Neural progenitor cell (in vitro differentiated cells): ENCODE measurements around the gene GPR151. TPM values are rescaled to one million over a fixed set of nuclear protein-coding genes. Genes with fewer than 3 reads are reported as not detected.
A peak's percentile ranks its signal among the peaks of the same experiment; 100 is the strongest.

Source experiments
- DNase-seq: peaks from one replicate; pipeline ENCODE4 v3.0.0-alpha.2; 2016; ENCODE audit warnings: low spot score
- H2AFZ ChIP-seq: fragments of 200-600 bp; sonication (generic); replicated peaks from 2 replicates; pipeline ENCODE4 v1.6.1; 2016; ENCODE audit warnings: antibody characterized with exemption
- H3F3A ChIP-seq: fragments of 200-600 bp; sonication (generic); 2 replicates; pipeline ENCODE4 v1.6.1; 2016; ENCODE audit warnings: antibody characterized with exemption, low read depth
- H3K27ac ChIP-seq: fragments of 200-600 bp; sonication (generic); 2 replicates; pipeline ENCODE4 v1.5.1; 2016; ENCODE audit warnings: mild to moderate bottlenecking
- H3K27me3 ChIP-seq: fragments of 200-600 bp; sonication (generic); 2 replicates; pipeline ENCODE4 v1.6.1; 2016; ENCODE audit warnings: mild to moderate bottlenecking, moderate library complexity
- H3K36me3 ChIP-seq: fragments of 200-600 bp; sonication (generic); 2 replicates; pipeline ENCODE4 v1.5.1; 2016
- H3K4me1 ChIP-seq: fragments of 200-600 bp; sonication (generic); 2 replicates; pipeline ENCODE4 v1.6.1; 2016; ENCODE audit warnings: mixed run types
- H3K4me2 ChIP-seq: fragments of 200-600 bp; sonication (generic); 2 replicates; pipeline ENCODE4 v1.6.1; 2016
- H3K4me3 ChIP-seq: fragments of 200-600 bp; sonication (generic); 2 replicates; pipeline ENCODE4 v1.5.1; 2016
- H3K79me2 ChIP-seq: fragments of 200-600 bp; sonication (generic); 2 replicates; pipeline ENCODE4 v1.6.1; 2016; ENCODE audit warnings: low read depth
- H3K9ac ChIP-seq: fragments of 200-600 bp; sonication (generic); 2 replicates; pipeline ENCODE4 v1.6.1; 2016
- H3K9me3 ChIP-seq: fragments of 200-600 bp; sonication (generic); 2 replicates; pipeline ENCODE4 v1.5.1; 2016; ENCODE audit warnings: low read depth
- H4K20me1 ChIP-seq: fragments of 200-600 bp; sonication (generic); 2 replicates; pipeline ENCODE4 v1.6.1; 2016; ENCODE audit warnings: low read depth
- H3K27ac Mint-ChIP-seq: 3 replicates; pipeline ENCODE4 v1.8.0; 2021; ENCODE audit warnings: mixed read lengths
- H3K27me3 Mint-ChIP-seq: 2 replicates; pipeline ENCODE4 v1.8.0; 2022; ENCODE audit warnings: low read depth, mild to moderate bottlenecking, inconsistent platforms, moderate library complexity, mixed read lengths; ENCODE audit not compliant: insufficient read depth
- H3K36me3 Mint-ChIP-seq: 3 replicates; pipeline ENCODE4 v1.8.0; 2021; ENCODE audit warnings: mixed read lengths
- H3K4me1 Mint-ChIP-seq: 3 replicates; pipeline ENCODE4 v1.8.0; 2021; ENCODE audit warnings: mixed read lengths
- H3K4me3 Mint-ChIP-seq: 3 replicates; pipeline ENCODE4 v1.8.0; 2021; ENCODE audit warnings: mild to moderate bottlenecking, moderate library complexity, mixed read lengths
- H3K9me3 Mint-ChIP-seq: 3 replicates; pipeline ENCODE4 v1.8.0; 2020; ENCODE audit warnings: mixed read lengths
- CTCF ChIP-seq: fragments of 200-600 bp; sonication (generic); IDR thresholded peaks from 2 replicates; pipeline ENCODE4 v1.5.1; 2017; ENCODE audit warnings: antibody characterized with exemption, mild to moderate bottlenecking
- EZH2 ChIP-seq: fragments of 200-600 bp; sonication (generic); IDR thresholded peaks from 2 replicates; pipeline ENCODE4 v1.6.1; 2017; ENCODE audit warnings: antibody characterized with exemption, mild to moderate bottlenecking, moderate library complexity
- EZH2phosphoT487 ChIP-seq: fragments of 200-600 bp; sonication (generic); IDR thresholded peaks from 2 replicates; pipeline ENCODE4 v1.6.1; 2017; ENCODE audit warnings: antibody characterized with exemption
- total RNA-seq: library from RNA; depleted of rRNA; stranded (reverse); fragments of >200 nt; gene quantifications from 2 replicates; pipeline ENCODE4 v1.2.3, GENCODE V29; 2015; ENCODE audit warnings: low replicate concordance

GPR151 gene
- total RNA-seq, 1 donor from 2014 or later, result not detected

GRCh38 chr5:146482775-146483174 is 33.2 kb downstream of the GPR151 start:
- no peaks in the 10 kb centered on the region for H4K20me1 ChIP-seq
- no peaks in the 10 kb centered on the region for H3K4me1 Mint-ChIP-seq
- H3K4me1 ChIP-seq, result no peaks in the 10 kb centered on the region
- no peak overlapping the region for H3K4me3 Mint-ChIP-seq
- TF ChIP-seq EZH2phosphoT487 (no peak), CTCF (no peak), EZH2 (no peak)
- DNase-seq, result no peak
- no peak overlapping the region for H3K9ac ChIP-seq
- H3K4me3 ChIP-seq, result no peak overlapping the region
- no peak overlapping the region for H3K27ac ChIP-seq
- H3K4me2 ChIP-seq, result no peak overlapping the region
- no peaks in the 10 kb centered on the region for H3F3A ChIP-seq
- H2AFZ ChIP-seq, result no peak overlapping the region
- H3K36me3 ChIP-seq, result peaks cover 43% of the 10 kb centered on the region
- H3K27me3 Mint-ChIP-seq, result no peaks in the 10 kb centered on the region
- no peaks in the 10 kb centered on the region for H3K79me2 ChIP-seq
- H3K36me3 Mint-ChIP-seq, result peaks cover 42% of the 10 kb centered on the region
- H3K27me3 ChIP-seq, result no peaks in the 10 kb centered on the region
- H3K9me3 ChIP-seq, result no peaks in the 10 kb centered on the region
- H3K9me3 Mint-ChIP-seq, result no peaks in the 10 kb centered on the region
- no peak overlapping the region for H3K27ac Mint-ChIP-seq

- H3K79me2 ChIP-seq, result no peaks in the 10 kb centered on the region
- H3K9me3 ChIP-seq, result no peaks in the 10 kb centered on the region
- H3F3A ChIP-seq, result no peaks in the 10 kb centered on the region
- TF ChIP-seq EZH2phosphoT487 (no peak), CTCF (no peak), EZH2 (no peak)
- peaks cover 19% of the 10 kb centered on the region for H3K36me3 ChIP-seq
- H3K4me2 ChIP-seq, result no peak overlapping the region
- Mint-ChIP-seq H3K4me1 (no peaks in the 10 kb centered on the region), H3K27me3 (no peaks in the 10 kb centered on the region), H3K9me3 (no peaks in the 10 kb centered on the region), H3K36me3 (peaks cover 37% of the 10 kb centered on the region), H3K4me3 (no peak overlapping the region), H3K27ac (no peak overlapping the region)
- no peaks in the 10 kb centered on the region for H3K4me1 ChIP-seq
- no peak for DNase-seq
- H2AFZ ChIP-seq, result no peak overlapping the region
- H3K4me3 ChIP-seq, result no peak overlapping the region
- H3K27ac ChIP-seq, result no peak overlapping the region
- H4K20me1 ChIP-seq, result peaks cover 13% of the 10 kb centered on the region
- H3K27me3 ChIP-seq, result no peaks in the 10 kb centered on the region
- H3K9ac ChIP-seq, result no peak overlapping the region
These were observed 40.1 kb downstream of the GPR151 start for GRCh38 chr5:146475906-146476305.

GRCh38 chr5:146475190-146475780 is 40.7 kb downstream of the GPR151 start:
- Mint-ChIP-seq H3K4me1 (no peaks in the 10 kb centered on the region), H3K27me3 (no peaks in the 10 kb centered on the region), H3K27ac (no peak overlapping the region), H3K4me3 (no peak overlapping the region), H3K9me3 (no peaks in the 10 kb centered on the region), H3K36me3 (peaks cover 40% of the 10 kb centered on the region)
- no peak overlapping the region for H3K4me2 ChIP-seq
- H3F3A ChIP-seq, result no peaks in the 10 kb centered on the region
- H3K4me1 ChIP-seq, result no peaks in the 10 kb centered on the region
- DNase-seq, result no peak
- no peaks in the 10 kb centered on the region for H3K27me3 ChIP-seq
- no peak overlapping the region for H3K4me3 ChIP-seq
- no peaks in the 10 kb centered on the region for H3K9me3 ChIP-seq
- H3K27ac ChIP-seq, result no peak overlapping the region
- no peak overlapping the region for H3K9ac ChIP-seq
- H2AFZ ChIP-seq, result no peak overlapping the region
- peaks cover 13% of the 10 kb centered on the region for H4K20me1 ChIP-seq
- H3K36me3 ChIP-seq, result peaks cover 24% of the 10 kb centered on the region
- TF ChIP-seq EZH2phosphoT487 (no peak), CTCF (peak; percentile 32)
- no peaks in the 10 kb centered on the region for H3K79me2 ChIP-seq
